ENCODE results near the gene NHP2.
A peak's percentile ranks its signal among the peaks of the same experiment; 100 is the strongest.

The NHP2 gene

GRCh38 chr5:178196986-178197385, 43.3 kb upstream of the NHP2 start:
- TF ChIP-seq CTCF (conservative IDR thresholded peaks at IDR 0.05; ENCODE audit: low read depth): peak; percentile 17; the same call in 1 of the 2 replicates
- DNase-seq (ENCODE audit: low spot score): no peak
- CTCF ChIA-PET: interaction anchor here (0.5 to 1.8 kb wide), 4 partner anchors 20 to 121 kb away, joined by 3 to 9 read pairs (median 3); no protein-coding TSS in a partner anchor
- POLR2A ChIA-PET (ENCODE audit: low non-redundant PET): interaction anchor here (0.7 kb wide), 1 partner anchor 404 kb away, joined by 3 read pairs; no protein-coding TSS in a partner anchor
- H3K27ac ChIP-seq: no peak overlapping the region

GRCh38 chr5:178196281-178196812, 42.7 kb upstream of the NHP2 start:
- DNase-seq (ENCODE audit: low spot score): no peak
- no peak overlapping the region for H3K27ac ChIP-seq
- ChIA-PET CTCF (interaction anchor here (1.1 to 1.8 kb wide), 2 partner anchors 76 to 120 kb away, joined by 3 to 9 read pairs; no protein-coding TSS in a partner anchor), POLR2A (ENCODE audit: low non-redundant PET) (interaction anchor here (0.7 kb wide), 1 partner anchor 404 kb away, joined by 3 read pairs; no protein-coding TSS in a partner anchor)
- TF ChIP-seq CTCF (conservative IDR thresholded peaks at IDR 0.05; ENCODE audit: low read depth): no peak

DNA sequence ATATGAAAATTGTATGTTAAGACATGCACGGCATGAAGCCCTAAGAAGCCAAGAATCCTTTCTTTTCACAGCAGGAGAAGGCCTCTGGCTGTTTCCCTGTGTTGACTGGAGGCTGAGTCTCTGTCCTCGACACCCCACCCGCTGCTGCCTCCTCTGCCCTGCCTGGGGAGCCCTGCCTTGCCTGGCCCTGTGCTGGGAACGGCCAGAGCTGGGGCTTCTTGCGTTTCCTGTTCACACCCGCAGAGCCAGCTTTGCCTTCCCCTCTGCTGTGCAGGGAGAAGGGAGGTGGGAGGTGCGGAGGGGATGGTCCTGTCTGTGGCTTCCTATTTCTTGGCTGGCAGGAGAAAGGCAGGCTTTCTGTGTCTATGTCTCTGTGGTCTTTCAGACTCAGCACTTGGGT, 40.3 kb upstream of the NHP2 start:
- no peak for DNase-seq (ENCODE audit: low spot score)
- POLR2A ChIA-PET (ENCODE audit: low non-redundant PET): no interaction called here
- TF ChIP-seq CTCF (conservative IDR thresholded peaks at IDR 0.05; ENCODE audit: low read depth): no peak

DNA sequence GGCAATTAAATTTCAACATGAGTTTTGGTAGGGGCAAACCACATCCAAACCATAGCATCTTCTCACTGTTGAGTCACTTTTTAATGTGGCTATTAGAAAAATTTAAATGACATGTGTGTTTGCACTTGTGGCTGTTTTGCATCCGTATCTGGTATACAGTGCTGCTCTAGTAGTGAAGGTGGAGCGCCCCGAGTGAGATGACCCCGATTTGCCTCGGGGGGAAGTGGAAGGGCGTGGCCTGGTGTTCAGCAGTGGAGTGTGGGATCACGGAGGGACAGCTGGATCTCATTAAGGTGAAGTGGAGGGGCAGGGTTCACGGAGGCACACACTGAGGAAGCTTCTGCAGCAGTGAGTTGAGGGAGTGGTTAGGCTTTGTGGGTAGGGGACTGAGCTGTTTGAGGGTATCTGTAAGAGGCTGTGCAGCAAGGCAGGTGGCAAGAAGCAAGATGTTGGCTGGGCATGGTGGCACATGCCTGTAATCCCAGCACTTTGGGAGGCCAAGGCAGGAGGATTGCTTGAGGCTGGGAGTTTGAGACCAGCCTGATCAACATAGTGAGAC, 39.6 kb upstream of the NHP2 start:
- no peak overlapping the region for H3K27ac ChIP-seq
- TF ChIP-seq CTCF (conservative IDR thresholded peaks at IDR 0.05; ENCODE audit: low read depth): no peak
- POLR2A ChIA-PET (ENCODE audit: low non-redundant PET): no interaction called here
- no peak for DNase-seq (ENCODE audit: low spot score)
- CTCF ChIA-PET: interaction anchor here (0.6 kb wide), 1 partner anchor 124 kb away, joined by 3 read pairs; no protein-coding TSS in a partner anchor

More for the DNA sequence above, 40.3 kb upstream of the NHP2 start:
- no peak overlapping the region for H3K27ac ChIP-seq
- CTCF ChIA-PET: interaction anchor here (0.6 to 0.7 kb wide), 2 partner anchors 125 to 982 kb away, joined by 3 to 4 read pairs; no protein-coding TSS in a partner anchor

- DNase-seq (ENCODE audit: low spot score): no peak
- ChIA-PET CTCF (no interaction called here), POLR2A (ENCODE audit: low non-redundant PET) (no interaction called here)
- H3K27ac ChIP-seq: no peak overlapping the region
- TF ChIP-seq CTCF (conservative IDR thresholded peaks at IDR 0.05; ENCODE audit: low read depth): no peak
These were observed 39.1 kb upstream of the NHP2 start for GRCh38 chr5:178192787-178193186.

- H3K27ac ChIP-seq: peak overlapping the region; percentile 62
- POLR2A ChIA-PET (ENCODE audit: low non-redundant PET): interaction anchor here (0.6 to 0.8 kb wide), 2 partner anchors 13 to 21 kb away, joined by 3 read pairs; no protein-coding TSS in a partner anchor
- TF ChIP-seq CTCF (conservative IDR thresholded peaks at IDR 0.05; ENCODE audit: low read depth): no peak
- DNase-seq (ENCODE audit: low spot score): no peak
- CTCF ChIA-PET: no interaction called here
These were observed 38.6 kb upstream of the NHP2 start for GRCh38 chr5:178192244-178192643.
